Smooth muscle cell (in vitro differentiated cells): ENCODE measurements around the gene CLK4. TPM values are rescaled to one million over a fixed set of nuclear protein-coding genes. Genes with fewer than 3 reads are reported as not detected.

Experiments
- DNase-seq: peaks from one replicate; lab custom pipeline; 2025; ENCODE audit not compliant: unreplicated experiment; lab: John Stamatoyannopoulos, UW
- H2AFZ ChIP-seq: fragments of 200-600 bp; sonication (generic); 2 replicates; pipeline ENCODE4 v1.6.0; 2016; ENCODE audit warnings: antibody characterized with exemption, low read depth, mild to moderate bottlenecking
- H3F3A ChIP-seq: fragments of 200-600 bp; sonication (generic); 2 replicates; pipeline ENCODE4 v1.6.0; 2017; ENCODE audit warnings: antibody characterized with exemption, low read depth
- H3K27ac ChIP-seq: fragments of 200-600 bp; sonication (generic); 2 replicates; pipeline ENCODE4 v1.5.1; 2016; ENCODE audit warnings: low read depth, mild to moderate bottlenecking
- H3K27me3 ChIP-seq: fragments of 200-600 bp; sonication (generic); 2 replicates; pipeline ENCODE4 v1.6.1; 2016; ENCODE audit warnings: low read depth, mild to moderate bottlenecking
- H3K36me3 ChIP-seq: fragments of 200-600 bp; sonication (generic); 2 replicates; pipeline ENCODE4 v1.5.1; 2016; ENCODE audit warnings: low read depth
- H3K4me1 ChIP-seq: fragments of 200-600 bp; sonication (generic); 2 replicates; pipeline ENCODE4 v1.5.1; 2016; ENCODE audit warnings: low read depth
- H3K4me2 ChIP-seq: fragments of 200-600 bp; sonication (generic); 2 replicates; pipeline ENCODE4 v1.6.0; 2016; ENCODE audit warnings: mild to moderate bottlenecking
- H3K4me3 ChIP-seq: fragments of 200-600 bp; sonication (generic); 2 replicates; pipeline ENCODE4 v1.5.1; 2016; ENCODE audit warnings: mild to moderate bottlenecking
- H3K79me2 ChIP-seq: fragments of 200-600 bp; sonication (generic); 2 replicates; pipeline ENCODE4 v1.6.0; 2016; ENCODE audit warnings: low read depth, mild to moderate bottlenecking
- H3K9ac ChIP-seq: fragments of 200-600 bp; sonication (generic); 2 replicates; pipeline ENCODE4 v1.6.0; 2016; ENCODE audit warnings: low read depth
- H3K9me3 ChIP-seq: fragments of 200-600 bp; sonication (generic); replicated peaks from 2 replicates; pipeline ENCODE4 v1.5.1; 2016; ENCODE audit warnings: low read depth
- H4K20me1 ChIP-seq: fragments of 200-600 bp; sonication (generic); 2 replicates; pipeline ENCODE4 v1.6.0; 2016; ENCODE audit warnings: low read depth
- CTCF ChIP-seq: fragments of 200-600 bp; sonication (generic); IDR thresholded peaks from 2 replicates; pipeline ENCODE4 v1.5.1; 2017; ENCODE audit warnings: borderline replicate concordance, mild to moderate bottlenecking, antibody characterized with exemption; ENCODE audit not compliant: insufficient read depth, poor library complexity, severe bottlenecking
- WGBS: methylation state at CpG from one replicate; pipeline ENCODE4 v1.1.7; 2016; ENCODE audit warnings: low lambda C conversion rate; 5-methylcytosine and 5-hydroxymethylcytosine counted together
- polyA plus RNA-seq: library from polyadenylated mRNA; unstranded; fragments of >200 nt; fragmentation: Nextera tagmentation; extraction: Ambion mirVana; gene quantifications from 2 replicates; pipeline ENCODE4 v1.2.1, GENCODE V29; 2016
- small RNA-seq: library from RNA; depleted of rRNA; stranded (forward); fragments of <200 nt; gene quantifications from one replicate; pipeline ENCODE3, GENCODE V24; 2014
- total RNA-seq: library from RNA; depleted of rRNA; stranded (reverse); fragments of >200 nt; gene quantifications from 2 replicates; pipeline ENCODE4 v1.2.3, GENCODE V29; 2014

The CLK4 gene
- total and polyA plus RNA-seq, 2 experiments from 2014 or later, result 10.3 to 25.7 TPM

- no peak overlapping the region for H3K27ac ChIP-seq
- H4K20me1 ChIP-seq, result no peaks in the 10 kb centered on the region
- no peaks in the 10 kb centered on the region for H3F3A ChIP-seq
- no peaks in the 10 kb centered on the region for H3K79me2 ChIP-seq
- no peaks in the 10 kb centered on the region for H3K36me3 ChIP-seq
- no peak overlapping the region for H2AFZ ChIP-seq
- H3K27me3 ChIP-seq, result no peaks in the 10 kb centered on the region
- 88% methylated on average over 13 of the region's 13 CpGs for WGBS
- no peak overlapping the region for H3K4me3 ChIP-seq
- no peak overlapping the region for H3K4me2 ChIP-seq
- no peak for TF ChIP-seq CTCF
- H3K9me3 ChIP-seq, result no peaks in the 10 kb centered on the region
- H3K4me1 ChIP-seq, result peaks cover 3% of the 10 kb centered on the region
- H3K9ac ChIP-seq, result no peak overlapping the region
- no peak for DNase-seq
These were observed 73.3 kb downstream of the CLK4 start for GRCh38 chr5:178553517-178553916.

Small RNA genes lying within 50 kb of the gene (small RNA-seq; reads per million reads assigned to genes)
- not detected for gene RN7SKP70

Other genes with a start within 250 kb of the CLK4 start
- 5.3 and 8.1 TPM in 2 replicates for gene COL23A1, start 36.7 kb downstream of the CLK4 start, total RNA-seq
- 24.0 and 27.4 TPM in 2 replicates for gene COL23A1, start 36.7 kb downstream of the CLK4 start, polyA plus RNA-seq
- gene ZNF354A, start 103.6 kb upstream of the CLK4 start, total RNA-seq, result 12.7 and 14.5 TPM in 2 replicates
- gene ZNF354A, start 103.6 kb upstream of the CLK4 start, polyA plus RNA-seq, result 8.0 and 10.0 TPM in 2 replicates
- gene ZNF354B, start 232.9 kb upstream of the CLK4 start, total RNA-seq, result 10.9 and 16.0 TPM in 2 replicates
- gene ZNF354B, start 232.9 kb upstream of the CLK4 start, polyA plus RNA-seq, result 2.2 and 4.1 TPM in 2 replicates